Esophagus squamous epithelium (tissue), 4 donors: ENCODE measurements around the gene ARHGAP32.

ENCODE experiments used
- CTCF ChIP-seq, 6 experiments: fragments of 450-650 bp in 4 of 6; fragments of 200-600 bp in 2 of 6; sonication (generic) in 2 of 6; IDR thresholded peaks; one replicate each; pipeline ENCODE4 v1.5.1; 2016 to 2019; ENCODE audit warnings: antibody characterized with exemption in 6 of 6, mild to moderate bottlenecking in 4 of 6, moderate library complexity in 4 of 6
- POLR2A ChIP-seq, 4 donors: fragments of 450-650 bp; IDR thresholded peaks; one replicate each; pipeline ENCODE4 v1.6.1; 2017; ENCODE audit warnings: antibody characterized with exemption in 4 of 4, mild to moderate bottlenecking in 4 of 4, moderate library complexity in 3 of 4

- TF ChIP-seq CTCF (IDR thresholded peaks at IDR 0.05) (no peak), POLR2A (IDR thresholded peaks at IDR 0.05) (no peak)
These were observed 76.2 kb downstream of the ARHGAP32 start for GRCh38 chr11:129115652-129116586.
